NCI-H226 (cell line): ENCODE data around the gene CALCOCO2.
A peak's percentile ranks its signal among the peaks of the same experiment; 100 is the strongest.
"Not testable (repeated sequence)": the region's sequence is repeated elsewhere in the genome, so short reads cannot be mapped to it uniquely, and the experiment has no call there.

Experiments
- DNase-seq: peaks from one replicate; pipeline ENCODE4 v3.0.0-alpha.2; 2015

CALCOCO2 gene

GRCh38 chr17:48825446-48826381, 5.1 kb upstream of the CALCOCO2 start:
- peak; percentile 60 for DNase-seq

GRCh38 chr17:48831549-48831883, 681 bp downstream of the CALCOCO2 start:
- no peak for DNase-seq

- peak; percentile 24 for DNase-seq
Observed at GRCh38 chr17:48834973-48835372, 4.1 kb downstream of the CALCOCO2 start.

GRCh38 chr17:48835971-48836370, 5.1 kb downstream of the CALCOCO2 start:
- no peak for DNase-seq

GRCh38 chr17:48837458-48837857, 6.6 kb downstream of the CALCOCO2 start:
- DNase-seq: not testable (repeated sequence)

- DNase-seq: no peak
Observed at GRCh38 chr17:48840441-48840840, 9.6 kb downstream of the CALCOCO2 start.

GRCh38 chr17:48841395-48841831, 10.6 kb downstream of the CALCOCO2 start:
- DNase-seq: peak; percentile 51

GRCh38 chr17:48842746-48843145, 11.9 kb downstream of the CALCOCO2 start:
- no peak for DNase-seq

GRCh38 chr17:48843187-48843900, 12.5 kb downstream of the CALCOCO2 start:
- no peak for DNase-seq

- DNase-seq: no peak
Observed at GRCh38 chr17:48850792-48851323, 20.0 kb downstream of the CALCOCO2 start.

- no peak for DNase-seq
Observed at GRCh38 chr17:48854774-48855476, 24.1 kb downstream of the CALCOCO2 start.

- DNase-seq: no peak
Observed at GRCh38 chr17:48856122-48856821, 25.4 kb downstream of the CALCOCO2 start.

- no peak for DNase-seq
Observed at GRCh38 chr17:48860034-48860433, 29.2 kb downstream of the CALCOCO2 start.

- no peak for DNase-seq
Observed at GRCh38 chr17:48860456-48860855, 29.6 kb downstream of the CALCOCO2 start.

- no peak for DNase-seq
Observed at GRCh38 chr17:48868916-48869500, 38.2 kb downstream of the CALCOCO2 start.

GRCh38 chr17:48869821-48870318, 39.0 kb downstream of the CALCOCO2 start:
- no peak for DNase-seq

- DNase-seq: no peak
Observed at GRCh38 chr17:48871035-48871550, 40.3 kb downstream of the CALCOCO2 start.

GRCh38 chr17:48871551-48872351, 40.9 kb downstream of the CALCOCO2 start:
- no peak for DNase-seq

GRCh38 chr17:48872409-48872808, 41.6 kb downstream of the CALCOCO2 start:
- not testable (repeated sequence) for DNase-seq

- no peak for DNase-seq
Observed at GRCh38 chr17:48873209-48873608, 42.4 kb downstream of the CALCOCO2 start.
